ENCODE measurements around the gene PPP2R5B. TPM values are rescaled to one million over a fixed set of nuclear protein-coding genes. Genes with fewer than 3 reads are reported as not detected.

Gene PPP2R5B
- total and polyA plus RNA-seq, 9 of the 15 experiments (the other 6 are each of a cell fraction or from before 2014, with no cell fraction given), result 0.10 to 7.8 (median 3.3) TPM

GRCh38 chr11:64923944-64924909 is at the start of gene PPP2R5B (continued):
- TF ChIP-seq ZNF224 (CRISPR knock-in tag; IDR thresholded peaks at IDR 0.05), result no peak
- TF ChIP-seq, protein P1, sequence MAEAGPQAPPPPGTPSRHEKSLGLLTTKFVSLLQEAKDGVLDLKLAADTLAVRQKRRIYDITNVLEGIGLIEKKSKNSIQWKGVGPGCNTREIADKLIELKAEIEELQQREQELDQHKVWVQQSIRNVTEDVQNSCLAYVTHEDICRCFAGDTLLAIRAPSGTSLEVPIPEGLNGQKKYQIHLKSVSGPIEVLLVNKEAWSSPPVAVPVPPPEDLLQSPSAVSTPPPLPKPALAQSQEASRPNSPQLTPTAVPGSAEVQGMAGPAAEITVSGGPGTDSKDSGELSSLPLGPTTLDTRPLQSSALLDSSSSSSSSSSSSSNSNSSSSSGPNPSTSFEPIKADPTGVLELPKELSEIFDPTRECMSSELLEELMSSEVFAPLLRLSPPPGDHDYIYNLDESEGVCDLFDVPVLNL (CRISPR knock-in tag; IDR thresholded peaks at IDR 0.05; ENCODE audit: low read depth), result no peak; the same call in 1 of the 2 replicates
- TF ChIP-seq RB1 (IDR thresholded peaks at IDR 0.05; ENCODE audit: low read depth), result peak; percentile 78
- TF ChIP-seq ZNF12 (CRISPR knock-in tag; IDR thresholded peaks at IDR 0.05), result peak; percentile 64; the same call in 1 of the 2 replicates
- TF ChIP-seq ZNF609 (CRISPR knock-in tag; IDR thresholded peaks at IDR 0.05; ENCODE audit: borderline replicate concordance), result no peak; the same call in 1 of the 2 replicates
- TF ChIP-seq, protein P2, sequence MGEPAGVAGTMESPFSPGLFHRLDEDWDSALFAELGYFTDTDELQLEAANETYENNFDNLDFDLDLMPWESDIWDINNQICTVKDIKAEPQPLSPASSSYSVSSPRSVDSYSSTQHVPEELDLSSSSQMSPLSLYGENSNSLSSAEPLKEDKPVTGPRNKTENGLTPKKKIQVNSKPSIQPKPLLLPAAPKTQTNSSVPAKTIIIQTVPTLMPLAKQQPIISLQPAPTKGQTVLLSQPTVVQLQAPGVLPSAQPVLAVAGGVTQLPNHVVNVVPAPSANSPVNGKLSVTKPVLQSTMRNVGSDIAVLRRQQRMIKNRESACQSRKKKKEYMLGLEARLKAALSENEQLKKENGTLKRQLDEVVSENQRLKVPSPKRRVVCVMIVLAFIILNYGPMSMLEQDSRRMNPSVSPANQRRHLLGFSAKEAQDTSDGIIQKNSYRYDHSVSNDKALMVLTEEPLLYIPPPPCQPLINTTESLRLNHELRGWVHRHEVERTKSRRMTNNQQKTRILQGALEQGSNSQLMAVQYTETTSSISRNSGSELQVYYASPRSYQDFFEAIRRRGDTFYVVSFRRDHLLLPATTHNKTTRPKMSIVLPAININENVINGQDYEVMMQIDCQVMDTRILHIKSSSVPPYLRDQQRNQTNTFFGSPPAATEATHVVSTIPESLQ (CRISPR knock-in tag; IDR thresholded peaks at IDR 0.05), result no peak
- no peak for TF ChIP-seq MECOM (CRISPR knock-in tag; IDR thresholded peaks at IDR 0.05)
- TF ChIP-seq ZNF165 (CRISPR knock-in tag; IDR thresholded peaks at IDR 0.05; ENCODE audit: borderline replicate concordance), result no peak
- peak; percentile 83 to 86 for TF ChIP-seq NRF1 (conservative IDR thresholded peaks at IDR 0.05 in 1 of 2, IDR thresholded peaks at IDR 0.05 in 1 of 2)
- TF ChIP-seq FOXK2 (conservative IDR thresholded peaks at IDR 0.05 in 1 of 2, IDR thresholded peaks at IDR 0.05 in 1 of 2; ENCODE audit: low read depth in 2 of 2), result no peak
- peak; percentile 15 for TF ChIP-seq TBP (optimal IDR thresholded peaks at IDR 0.05; ENCODE audit: low read depth, low read length)
- TF ChIP-seq ZBTB2 (IDR thresholded peaks at IDR 0.05), result peak; percentile 69
- TF ChIP-seq KLF6 (CRISPR knock-in tag; IDR thresholded peaks at IDR 0.05; ENCODE audit: borderline replicate concordance), result peak; percentile 63; the same call in 1 of the 2 replicates
- TF ChIP-seq TOE1 (IDR thresholded peaks at IDR 0.05; ENCODE audit: borderline replicate concordance), result peak; percentile 95
- TF ChIP-seq TOE1 (CRISPR knock-in tag; IDR thresholded peaks at IDR 0.05; ENCODE audit: borderline replicate concordance, low read depth), result no peak
- peak; percentile 76 for TF ChIP-seq FIP1L1 (IDR thresholded peaks at IDR 0.05; ENCODE audit: low read depth, low read length, poor library complexity, severe bottlenecking)
